Subcutaneous adipose tissue (tissue), 4 donors: Measurements from ENCODE around the gene CHAF1A. TPM values are rescaled to one million over a fixed set of nuclear protein-coding genes. Genes with fewer than 3 reads are reported as not detected.

ENCODE experiments used
- CTCF ChIP-seq: fragments of 450-650 bp; IDR thresholded peaks from one replicate; pipeline ENCODE4 v1.5.1; 2016; ENCODE audit warnings: low read depth, mild to moderate bottlenecking, control low read depth, antibody characterized with exemption, moderate library complexity
- small RNA-seq: library from RNA; depleted of rRNA; stranded (forward); fragments of <200 nt; gene quantifications from one replicate; pipeline ENCODE3, GENCODE V24; 2016
- total RNA-seq, 4 donors: library from RNA; depleted of rRNA; stranded (reverse); fragments of >200 nt; gene quantifications; one replicate each; pipeline ENCODE4 v1.1.0, GENCODE V29; 2016

The CHAF1A gene
- total RNA-seq, 4 donors from 2014 or later: 4.8 to 13.0 (median 6.3) TPM

- TF ChIP-seq CTCF: no peak
These were observed 89.0 kb downstream of the CHAF1A start for GRCh38 chr19:4491446-4491845.

- no peak for TF ChIP-seq CTCF
These were observed 90.1 kb downstream of the CHAF1A start for GRCh38 chr19:4492337-4493103.

Small RNA genes within 50 kb of the gene (small RNA-seq; reads per million reads assigned to genes)
- not detected for gene MIR4746

Other genes with a start within 250 kb of the CHAF1A start
- not detected for gene CREB3L3, start 249.0 kb upstream of the CHAF1A start, total RNA-seq
- 10 to 100 TPM; 12.6 to 28.3 (median 15.6) TPM for gene SIRT6, start 220.1 kb upstream of the CHAF1A start, total RNA-seq
- gene ANKRD24, start 220.0 kb upstream of the CHAF1A start, total RNA-seq: 1 to 10 TPM in 2 of 4 donors, under 1 TPM in 2; 0.68 to 2.9 (median 1.6) TPM
- 10 to 100 TPM in 1 of 4 donors, 1 to 10 TPM in 3; 2.0 to 20.7 (median 8.0) TPM for gene EBI3, start 173.1 kb upstream of the CHAF1A start, total RNA-seq
- gene YJU2, start 155.6 kb upstream of the CHAF1A start, total RNA-seq: 10 to 100 TPM; 10.7 to 21.5 (median 17.5) TPM
- gene SHD, start 123.4 kb upstream of the CHAF1A start, total RNA-seq: not detected
- under 1 TPM in 1 of 4 donors, not detected in 3; 0.34 TPM for gene TMIGD2, start 100.3 kb upstream of the CHAF1A start, total RNA-seq
- not detected for gene FSD1, start 98.0 kb upstream of the CHAF1A start, total RNA-seq
- 1 to 10 TPM; 1.5 to 2.9 (median 1.8) TPM for gene STAP2, start 63.8 kb upstream of the CHAF1A start, total RNA-seq
- 10 to 100 TPM in 1 of 4 donors, 1 to 10 TPM in 3; 3.8 to 13.2 (median 8.4) TPM for gene MPND, start 59.1 kb upstream of the CHAF1A start, total RNA-seq
- gene SH3GL1, start 2.1 kb upstream of the CHAF1A start, total RNA-seq: 10 to 100 TPM; 28.7 to 43.9 (median 36.4) TPM
- 100 to 1,000 TPM in 2 of 4 donors, 10 to 100 TPM in 2; 85.0 to 149 (median 102) TPM for gene UBXN6, start 55.2 kb downstream of the CHAF1A start, total RNA-seq
- gene HDGFL2, start 69.7 kb downstream of the CHAF1A start, total RNA-seq: 10 to 100 TPM; 15.5 to 39.7 (median 26.9) TPM
- gene PLIN4, start 115.8 kb downstream of the CHAF1A start, total RNA-seq: 1,000 to 10,000 TPM in 1 of 4 donors, 100 to 1,000 TPM in 3; 519 to 1,574 (median 929) TPM
- 100 to 1,000 TPM in 1 of 4 donors, 10 to 100 TPM in 3; 23.8 to 153 (median 32.8) TPM for gene PLIN5, start 132.6 kb downstream of the CHAF1A start, total RNA-seq
- 1 to 10 TPM in 3 of 4 donors, under 1 TPM in 1; 0.65 to 2.0 (median 1.3) TPM for gene LRG1, start 137.4 kb downstream of the CHAF1A start, total RNA-seq
- 10 to 100 TPM in 1 of 4 donors, 1 to 10 TPM in 3; 2.6 to 12.8 (median 5.2) TPM for gene SEMA6B, start 157.0 kb downstream of the CHAF1A start, total RNA-seq
- gene TNFAIP8L1, start 236.9 kb downstream of the CHAF1A start, total RNA-seq: 1 to 10 TPM; 1.5 to 7.0 (median 2.1) TPM